Measurements from ENCODE around the gene ZNF654. TPM values are rescaled to one million over a fixed set of nuclear protein-coding genes. Genes with fewer than 3 reads are reported as not detected.
A peak's percentile ranks its signal among the peaks of the same experiment; 100 is the strongest.

The ZNF654 gene
- total and polyA plus RNA-seq, 9 of the 15 experiments (the other 6 are each of a cell fraction or from before 2014, with no cell fraction given) = 2.4 to 8.6 (median 5.1) TPM

- Histone ChIP-seq H3K4me3 (no peak overlapping the region), H3K4me1 (replicated peaks in 1 of 2; ENCODE audit: control insufficient read depth in 2 of 2, insufficient read depth in 2 of 2, low read length in 2 of 2) (peaks cover 7 to 8% of the 10 kb centered on the region in 2 experiments; a peak in 4 of 5 replicates), H3K79me2 (ENCODE audit: control insufficient read depth, insufficient read depth, low read length) (no peaks in the 10 kb centered on the region), H3K27ac (ENCODE audit: extremely low read depth, low read depth, low read length) (no peak overlapping the region), H3K4me2 (ENCODE audit: insufficient read depth, low read length) (no peak overlapping the region), H3K27me3 (ENCODE audit: control insufficient read depth in 2 of 2, insufficient read depth in 2 of 2, low read length in 2 of 2) (no peaks in the 10 kb centered on the region), H3K36me3 (ENCODE audit: control insufficient read depth, insufficient read depth, low read length) (no peaks in the 10 kb centered on the region), H4K20me1 (replicated peaks; ENCODE audit: control insufficient read depth, insufficient read depth, low read length) (no peaks in the 10 kb centered on the region), H3K9me1 (ENCODE audit: control insufficient read depth, insufficient read depth, low read length) (no peaks in the 10 kb centered on the region), H3K9me3 (replicated peaks; ENCODE audit: control insufficient read depth, insufficient read depth, low read depth, low read length) (0 out of 2 replicates have a peak, but pooled peaks cover 1% of the 10 kb centered on the region), H3K9ac (ENCODE audit: insufficient read depth in 1 of 2, low read depth in 2 of 2, low read length in 2 of 2) (no peak overlapping the region), H2AFZ (ENCODE audit: low read depth, low read length) (peak overlapping the region; percentile 37; the same call in 1 of the 2 replicates)
- DNase-seq (ENCODE audit: extremely low read depth in 1 of 4, low spot score in 3 of 4) = no peak
- 59% methylated on average over 5 of the region's 5 CpGs for WGBS (ENCODE audit: insufficient coverage, low coverage, missing lambda C conversion rate)
- no TSS peak for BruUV-seq (replicated peaks)
- intact Hi-C loops (cut with micrococcal nuclease) (no loop called here), in situ Hi-C loops (cut with MboI) (no loop called here)
- CTCF ChIA-PET (ENCODE audit: low intra/inter-chr PET ratio) = no interaction called here
- no peak for FAIRE-seq
- no peak for ATAC-seq
- POLR2A ChIA-PET = no interaction called here
- TF ChIP-seq C11orf30 (IDR thresholded peaks at IDR 0.05; ENCODE audit: low read depth) = peak; percentile 49; the same call in 1 of the 2 replicates
- peak; percentile 77 for TF ChIP-seq ZNF316 (IDR thresholded peaks at IDR 0.05)
- TF ChIP-seq, protein P1, sequence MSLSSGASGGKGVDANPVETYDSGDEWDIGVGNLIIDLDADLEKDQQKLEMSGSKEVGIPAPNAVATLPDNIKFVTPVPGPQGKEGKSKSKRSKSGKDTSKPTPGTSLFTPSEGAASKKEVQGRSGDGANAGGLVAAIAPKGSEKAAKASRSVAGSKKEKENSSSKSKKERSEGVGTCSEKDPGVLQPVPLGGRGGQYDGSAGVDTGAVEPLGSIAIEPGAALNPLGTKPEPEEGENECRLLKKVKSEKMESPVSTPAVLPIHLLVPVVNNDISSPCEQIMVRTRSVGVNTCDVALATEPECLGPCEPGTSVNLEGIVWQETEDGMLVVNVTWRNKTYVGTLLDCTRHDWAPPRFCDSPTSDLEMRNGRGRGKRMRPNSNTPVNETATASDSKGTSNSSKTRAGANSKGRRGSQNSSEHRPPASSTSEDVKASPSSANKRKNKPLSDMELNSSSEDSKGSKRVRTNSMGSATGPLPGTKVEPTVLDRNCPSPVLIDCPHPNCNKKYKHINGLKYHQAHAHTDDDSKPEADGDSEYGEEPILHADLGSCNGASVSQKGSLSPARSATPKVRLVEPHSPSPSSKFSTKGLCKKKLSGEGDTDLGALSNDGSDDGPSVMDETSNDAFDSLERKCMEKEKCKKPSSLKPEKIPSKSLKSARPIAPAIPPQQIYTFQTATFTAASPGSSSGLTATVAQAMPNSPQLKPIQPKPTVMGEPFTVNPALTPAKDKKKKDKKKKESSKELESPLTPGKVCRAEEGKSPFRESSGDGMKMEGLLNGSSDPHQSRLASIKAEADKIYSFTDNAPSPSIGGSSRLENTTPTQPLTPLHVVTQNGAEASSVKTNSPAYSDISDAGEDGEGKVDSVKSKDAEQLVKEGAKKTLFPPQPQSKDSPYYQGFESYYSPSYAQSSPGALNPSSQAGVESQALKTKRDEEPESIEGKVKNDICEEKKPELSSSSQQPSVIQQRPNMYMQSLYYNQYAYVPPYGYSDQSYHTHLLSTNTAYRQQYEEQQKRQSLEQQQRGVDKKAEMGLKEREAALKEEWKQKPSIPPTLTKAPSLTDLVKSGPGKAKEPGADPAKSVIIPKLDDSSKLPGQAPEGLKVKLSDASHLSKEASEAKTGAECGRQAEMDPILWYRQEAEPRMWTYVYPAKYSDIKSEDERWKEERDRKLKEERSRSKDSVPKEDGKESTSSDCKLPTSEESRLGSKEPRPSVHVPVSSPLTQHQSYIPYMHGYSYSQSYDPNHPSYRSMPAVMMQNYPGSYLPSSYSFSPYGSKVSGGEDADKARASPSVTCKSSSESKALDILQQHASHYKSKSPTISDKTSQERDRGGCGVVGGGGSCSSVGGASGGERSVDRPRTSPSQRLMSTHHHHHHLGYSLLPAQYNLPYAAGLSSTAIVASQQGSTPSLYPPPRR (CRISPR knock-in tag; IDR thresholded peaks at IDR 0.05; ENCODE audit: borderline replicate concordance) = no peak
- TF ChIP-seq ZBTB17 (CRISPR knock-in tag; IDR thresholded peaks at IDR 0.05) = no peak
- TF ChIP-seq FOXJ2 (tag; IDR thresholded peaks at IDR 0.05) = no peak
These were observed 22.8 kb upstream of the ZNF654 start for GRCh38 chr3:88036221-88036620.

Measured in K562 (cell line).